Esophagus (tissue), 2 donors: ENCODE data around the gene HLA-DQB1. TPM values are rescaled to one million over a fixed set of nuclear protein-coding genes. Genes with fewer than 3 reads are reported as not detected.
"Not testable (repeated sequence)": the region's sequence is repeated elsewhere in the genome, so short reads cannot be mapped to it uniquely, and the experiment has no call there.

Experiments used
- H3K27ac ChIP-seq, 2 donors: one replicate each; pipeline ENCODE4 v1.5.1; 2013; ENCODE audit warnings: low read depth in 2 of 2, mild to moderate bottlenecking in 2 of 2, inconsistent platforms in 1 of 2, low read length in 1 of 2, moderate library complexity in 1 of 2
- H3K27me3 ChIP-seq, 2 donors: one replicate each; pipeline ENCODE4 v1.6.1; 2013; ENCODE audit warnings: low read length in 2 of 2, control low read depth in 1 of 2, mild to moderate bottlenecking in 1 of 2; ENCODE audit not compliant: insufficient read depth in 2 of 2, control insufficient read depth in 1 of 2
- H3K36me3 ChIP-seq, 2 donors: one replicate each; pipeline ENCODE4 v1.6.1; 2013; ENCODE audit warnings: low read length in 1 of 2; ENCODE audit not compliant: control insufficient read depth in 2 of 2, insufficient read depth in 2 of 2
- H3K4me1 ChIP-seq, 2 donors: one replicate each; pipeline ENCODE4 v1.6.1; 2013; ENCODE audit warnings: low read length in 1 of 2; ENCODE audit not compliant: control insufficient read depth in 2 of 2, insufficient read depth in 2 of 2
- H3K4me3 ChIP-seq, 2 donors: one replicate each; pipeline ENCODE4 v1.5.1; 2013; ENCODE audit warnings: low read length in 2 of 2, mild to moderate bottlenecking in 2 of 2, low read depth in 1 of 2, moderate library complexity in 1 of 2
- H3K9me3 ChIP-seq, 2 donors: one replicate each; pipeline ENCODE4 v1.6.1; 2013; ENCODE audit warnings: mild to moderate bottlenecking in 2 of 2, low read depth in 1 of 2, low read length in 1 of 2, moderate library complexity in 1 of 2; ENCODE audit not compliant: control insufficient read depth in 2 of 2, insufficient read depth in 1 of 2
- WGBS, 2 donors: extraction: QIAGEN DNeasy Blood & Tissue Kit; methylation state at CpG; one replicate each; pipeline ENCODE4 v1.1.7; 2013; 5-methylcytosine and 5-hydroxymethylcytosine counted together
- polyA plus RNA-seq, 2 donors: library from polyadenylated mRNA; stranded (reverse); fragments of 200-250 nt; gene quantifications; one replicate each; pipeline ENCODE4 v1.2.3, GENCODE V29; 2013
- donor health status: healthy with polysubstance abuse.
- donor health status: Bipolar disorder and iron deficiency.

Gene HLA-DQB1
- 10 to 100 TPM; 16.5 to 53.2 TPM for polyA plus RNA-seq

GRCh38 chr6:32666420-32667300 lies at the start of gene HLA-DQB1:
HLA-DQB1 (minus strand) TSS chr6:32666657; CDS start chr6:32666607, 50 bp downstream.
- Histone ChIP-seq H3K4me1 (peaks cover 2 to 4% of the 10 kb centered on the region in 2 donors), H3K9me3 (peaks cover 0 to 3% of the 10 kb centered on the region in 2 donors), H3K27ac (peak within 1 kb of the TSS; percentile 59 to 87), H3K27me3 (no peaks in the 10 kb centered on the region), H3K36me3 (peaks cover 0 to 1% of the 10 kb centered on the region in 2 donors), H3K4me3 (peak within 1 kb of the TSS; percentile 44 to 63)
- WGBS, 2 donors, result 11 to 13% methylated on average over 16 of the region's 16 CpGs

- Histone ChIP-seq H3K36me3 (no peaks in the 10 kb centered on the region), H3K9me3 (no peaks in the 10 kb centered on the region), H3K27ac (no peak overlapping the region), H3K27me3 (peaks cover 0 to 3% of the 10 kb centered on the region in 2 donors), H3K4me3 (no peak overlapping the region), H3K4me1 (no peaks in the 10 kb centered on the region)
Observed at GRCh38 chr6:32713241-32713640, 46.8 kb upstream of the HLA-DQB1 start.

GRCh38 chr6:32709625-32710024 lies 43.2 kb upstream of the HLA-DQB1 start:
- H3K4me3 ChIP-seq, result no peak overlapping the region
- no peaks in the 10 kb centered on the region for H3K36me3 ChIP-seq
- H3K27ac ChIP-seq, result no peak overlapping the region
- H3K4me1 ChIP-seq, result no peaks in the 10 kb centered on the region
- H3K9me3 ChIP-seq, result peaks cover 0 to 2% of the 10 kb centered on the region in 2 donors
- peaks cover 0 to 3% of the 10 kb centered on the region in 2 donors for H3K27me3 ChIP-seq

DNA sequence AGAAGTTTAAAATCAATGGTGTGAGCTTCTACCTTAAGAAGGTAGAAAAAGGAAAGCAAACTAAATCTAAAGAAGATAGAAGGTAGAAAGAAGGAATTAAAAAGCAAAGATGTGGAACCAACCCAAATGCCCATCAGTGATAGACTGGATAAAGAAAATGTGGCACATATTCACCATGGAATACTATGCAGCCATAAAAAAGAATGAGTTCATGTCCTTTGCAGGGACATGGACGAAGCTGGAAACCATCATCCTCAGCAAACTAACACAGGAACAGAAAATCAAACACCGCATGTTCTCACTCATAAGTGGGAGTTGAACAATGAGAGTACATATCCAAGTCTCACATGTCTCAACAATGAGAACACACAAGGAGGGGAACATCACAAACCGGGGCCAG lies 38.7 kb upstream of the HLA-DQB1 start:
- H3K27me3 ChIP-seq, H3K36me3 ChIP-seq, H3K4me3 ChIP-seq, H3K4me1 ChIP-seq, H3K9me3 ChIP-seq, H3K27ac ChIP-seq: not testable (repeated sequence)
- 84 to 86% methylated on average over 3 of the region's 3 CpGs for WGBS, 2 donors

GRCh38 chr6:32703347-32703746 lies 36.9 kb upstream of the HLA-DQB1 start:
- H3K27me3 ChIP-seq, result peaks cover 0 to 2% of the 10 kb centered on the region in 2 donors
- no peaks in the 10 kb centered on the region for H3K4me1 ChIP-seq
- H3K9me3 ChIP-seq, result peaks cover 0 to 2% of the 10 kb centered on the region in 2 donors
- WGBS, 2 donors, result 56 to 58% methylated on average over 4 of the region's 4 CpGs
- H3K4me3 ChIP-seq, result no peak overlapping the region
- no peak overlapping the region for H3K27ac ChIP-seq
- H3K36me3 ChIP-seq, result no peaks in the 10 kb centered on the region

- H3K9me3 ChIP-seq, result peaks cover 0 to 2% of the 10 kb centered on the region in 2 donors
- H3K36me3 ChIP-seq, result no peaks in the 10 kb centered on the region
- no peak overlapping the region for H3K4me3 ChIP-seq
- H3K4me1 ChIP-seq, result no peaks in the 10 kb centered on the region
- H3K27ac ChIP-seq, result no peak overlapping the region
- WGBS, 2 donors, result 17 to 24% methylated on average over 6 of the region's 6 CpGs
- peaks cover 0 to 2% of the 10 kb centered on the region in 2 donors for H3K27me3 ChIP-seq
Observed at GRCh38 chr6:32700391-32701040, 34.1 kb upstream of the HLA-DQB1 start.

DNA sequence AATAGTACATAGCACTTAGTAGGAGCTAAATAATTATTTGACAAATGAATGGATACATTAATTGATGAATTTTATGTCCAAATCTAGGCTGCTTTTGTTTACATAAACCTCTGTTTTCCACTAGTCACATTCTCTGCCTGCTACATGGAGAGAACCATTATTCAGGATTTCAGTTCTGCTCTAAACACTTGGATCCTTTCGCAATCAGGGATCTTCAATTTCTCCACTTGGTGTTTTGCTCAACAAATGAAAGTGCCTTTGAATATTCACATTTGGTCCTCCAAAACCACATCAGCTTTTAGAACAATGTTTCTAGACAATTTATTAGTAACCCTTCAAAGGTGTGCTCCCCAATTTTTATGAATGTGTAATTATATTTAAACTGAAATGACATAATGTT lies 30.6 kb upstream of the HLA-DQB1 start:
- H3K36me3 ChIP-seq, result no peaks in the 10 kb centered on the region
- no peak overlapping the region for H3K4me3 ChIP-seq
- no peaks in the 10 kb centered on the region for H3K9me3 ChIP-seq
- WGBS, 2 donors, result 85 to 86% methylated on average over 1 of the region's 1 CpG
- H3K27ac ChIP-seq, result no peak overlapping the region
- no peaks in the 10 kb centered on the region for H3K4me1 ChIP-seq
- no peaks in the 10 kb centered on the region for H3K27me3 ChIP-seq

DNA sequence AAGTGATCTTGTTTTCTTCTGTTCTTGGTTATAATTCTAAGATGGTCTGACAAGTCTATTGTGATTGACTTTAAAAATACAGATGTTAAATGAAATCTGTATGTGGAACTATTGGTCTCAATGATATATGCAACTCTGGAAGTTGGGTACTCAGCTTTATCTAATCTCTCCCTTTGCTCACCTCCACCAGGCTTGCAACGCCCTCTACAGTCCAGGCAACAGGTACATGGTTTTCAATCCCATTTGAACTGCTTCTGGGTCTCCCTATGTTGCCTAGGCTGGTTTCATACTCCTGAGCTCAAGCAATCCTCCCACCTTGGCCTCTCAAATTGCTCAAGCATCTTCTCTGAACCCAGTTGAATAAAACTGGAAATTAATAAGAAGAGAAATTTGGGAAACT lies 25.6 kb upstream of the HLA-DQB1 start:
- no peaks in the 10 kb centered on the region for H3K36me3 ChIP-seq
- no peaks in the 10 kb centered on the region for H3K27me3 ChIP-seq
- H3K4me1 ChIP-seq, result no peaks in the 10 kb centered on the region
- H3K27ac ChIP-seq, result no peak overlapping the region
- 0 to 5% methylated on average over 1 of the region's 1 CpG for WGBS, 2 donors
- no peaks in the 10 kb centered on the region for H3K9me3 ChIP-seq
- H3K4me3 ChIP-seq, result no peak overlapping the region

- Histone ChIP-seq H3K4me1 (no peaks in the 10 kb centered on the region), H3K4me3 (no peak overlapping the region), H3K27ac (no peak overlapping the region), H3K9me3 (no peaks in the 10 kb centered on the region), H3K36me3 (no peaks in the 10 kb centered on the region), H3K27me3 (no peaks in the 10 kb centered on the region)
- 66 to 72% methylated on average over 5 of the region's 5 CpGs for WGBS, 2 donors
Observed at GRCh38 chr6:32689531-32690501, 23.4 kb upstream of the HLA-DQB1 start.
